GM12872 (cell line): Measurements from ENCODE around the gene RAD9A.

Source experiments
- TF ChIP-seq, protein P1 (sequence below): IDR thresholded peaks from 3 replicates; pipeline ENCODE4 v1.5.1; 2011; ENCODE audit warnings: low read depth, mild to moderate bottlenecking, low read length, moderate library complexity; ENCODE audit not compliant: insufficient read depth

RAD9A gene

DNA sequence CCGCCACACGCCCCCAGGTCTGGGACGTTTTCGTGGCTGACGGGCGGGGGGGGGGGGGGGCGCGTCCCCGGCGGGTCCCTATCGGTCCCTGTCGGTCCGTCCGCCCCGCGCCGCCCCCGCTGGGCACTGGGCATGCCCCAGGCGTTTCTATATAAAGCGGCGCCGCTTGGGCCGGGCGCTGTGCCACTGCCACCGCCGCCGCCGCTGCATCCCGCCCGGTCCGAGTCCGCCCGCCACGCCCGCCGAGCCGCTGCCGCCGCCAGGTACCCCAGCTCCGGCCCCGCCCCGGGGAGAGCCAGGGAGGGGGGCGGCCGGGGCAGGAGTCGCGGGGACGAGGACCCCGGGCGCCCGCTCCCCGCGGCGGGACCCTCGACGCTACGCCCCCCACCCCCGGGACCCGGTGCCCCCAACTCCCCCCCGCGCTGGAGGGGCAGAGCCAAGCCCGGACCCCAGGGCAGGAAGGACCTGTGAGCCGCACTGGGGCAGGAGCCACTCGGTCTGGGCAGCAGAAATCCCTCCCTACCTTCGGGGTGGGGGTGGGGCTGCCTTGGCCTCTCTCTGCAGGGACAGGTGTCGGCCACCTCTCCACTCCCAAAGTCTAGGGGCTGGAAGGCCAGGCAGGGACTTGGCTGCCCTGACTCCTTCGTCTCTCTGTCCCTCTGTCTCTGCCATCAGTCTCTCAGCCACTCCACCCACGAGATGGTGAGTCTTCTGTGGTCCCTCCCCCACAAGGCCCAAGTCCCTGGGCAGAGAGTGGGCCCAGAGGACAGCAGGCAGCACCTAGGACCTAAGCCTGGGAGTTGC lies 23.9 kb downstream of the RAD9A start, which contains the start of gene CARNS1:
Gene CARNS1, plus strand, starts transcription at position 178 of the 804 bp plus-strand sequence. Its CDS starts 522 bp downstream, at position 700.
- TF ChIP-seq, protein P1, sequence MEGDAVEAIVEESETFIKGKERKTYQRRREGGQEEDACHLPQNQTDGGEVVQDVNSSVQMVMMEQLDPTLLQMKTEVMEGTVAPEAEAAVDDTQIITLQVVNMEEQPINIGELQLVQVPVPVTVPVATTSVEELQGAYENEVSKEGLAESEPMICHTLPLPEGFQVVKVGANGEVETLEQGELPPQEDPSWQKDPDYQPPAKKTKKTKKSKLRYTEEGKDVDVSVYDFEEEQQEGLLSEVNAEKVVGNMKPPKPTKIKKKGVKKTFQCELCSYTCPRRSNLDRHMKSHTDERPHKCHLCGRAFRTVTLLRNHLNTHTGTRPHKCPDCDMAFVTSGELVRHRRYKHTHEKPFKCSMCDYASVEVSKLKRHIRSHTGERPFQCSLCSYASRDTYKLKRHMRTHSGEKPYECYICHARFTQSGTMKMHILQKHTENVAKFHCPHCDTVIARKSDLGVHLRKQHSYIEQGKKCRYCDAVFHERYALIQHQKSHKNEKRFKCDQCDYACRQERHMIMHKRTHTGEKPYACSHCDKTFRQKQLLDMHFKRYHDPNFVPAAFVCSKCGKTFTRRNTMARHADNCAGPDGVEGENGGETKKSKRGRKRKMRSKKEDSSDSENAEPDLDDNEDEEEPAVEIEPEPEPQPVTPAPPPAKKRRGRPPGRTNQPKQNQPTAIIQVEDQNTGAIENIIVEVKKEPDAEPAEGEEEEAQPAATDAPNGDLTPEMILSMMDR, result no peak

DNA sequence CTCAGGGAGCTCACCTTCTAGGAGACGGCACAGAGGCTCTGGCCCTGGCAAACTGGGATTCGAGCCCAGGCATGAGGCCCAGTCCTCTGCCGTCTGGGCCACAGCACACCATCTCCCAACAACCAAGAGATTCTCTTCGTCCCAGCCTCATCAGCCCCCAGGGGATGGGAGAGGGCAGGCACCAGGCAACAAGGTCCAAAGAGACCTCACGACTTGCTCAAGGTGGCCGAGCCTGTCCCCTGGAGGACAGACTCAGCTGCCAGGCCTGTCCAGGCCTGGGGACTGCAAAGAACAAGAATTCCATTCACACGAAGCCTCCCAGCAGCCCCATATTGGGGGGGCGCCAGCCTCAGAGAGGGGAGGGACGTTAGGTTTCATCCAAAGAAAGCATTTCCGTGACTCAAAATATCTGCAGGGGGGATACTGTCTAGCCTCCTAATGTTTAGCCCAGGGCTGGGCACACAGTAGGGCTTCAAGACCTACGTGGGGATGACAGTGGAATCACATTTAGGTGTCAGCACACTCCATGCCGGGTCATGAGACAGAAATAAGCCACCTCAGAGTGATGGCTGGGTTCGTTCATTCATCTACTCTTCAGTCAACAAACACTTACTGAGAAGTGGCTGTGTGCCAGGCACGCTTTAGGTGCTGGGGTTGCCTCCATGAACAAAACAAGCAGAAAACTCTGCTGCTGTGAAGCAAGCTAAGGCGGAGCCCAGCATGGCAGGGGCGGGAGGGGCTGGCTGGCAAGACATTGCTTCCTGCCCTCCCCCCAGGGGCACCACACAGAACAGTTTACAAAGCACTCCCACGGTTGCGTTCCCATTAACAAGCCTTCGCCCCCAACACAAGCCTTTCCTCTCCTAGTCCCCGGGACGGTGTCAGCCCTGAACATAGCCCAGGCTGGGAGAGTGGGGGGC lies 24.9 kb downstream of the RAD9A start:
- TF ChIP-seq, protein P1, result no peak

DNA sequence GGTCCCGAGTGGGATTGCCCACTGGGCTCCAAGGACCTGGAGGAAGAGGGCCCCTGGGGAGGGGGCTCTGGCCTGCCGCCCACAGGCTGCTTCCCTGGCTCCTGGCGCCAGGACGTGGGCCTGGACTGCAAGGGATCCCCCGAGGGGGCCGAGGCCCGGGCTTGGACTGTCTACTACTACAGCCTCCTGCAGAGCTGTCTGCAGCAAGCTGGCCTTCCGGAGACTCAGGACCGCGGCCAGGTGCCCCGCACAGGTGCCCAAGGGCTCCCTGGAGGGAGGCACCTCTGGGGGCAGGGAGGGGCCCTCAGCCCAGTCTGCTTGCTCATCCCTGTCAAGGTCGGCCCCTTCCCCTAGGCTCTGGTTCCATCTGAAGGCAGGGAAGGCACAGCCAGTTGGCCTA lies 25.6 kb downstream of the RAD9A start:
- TF ChIP-seq, protein P1, result no peak

DNA sequence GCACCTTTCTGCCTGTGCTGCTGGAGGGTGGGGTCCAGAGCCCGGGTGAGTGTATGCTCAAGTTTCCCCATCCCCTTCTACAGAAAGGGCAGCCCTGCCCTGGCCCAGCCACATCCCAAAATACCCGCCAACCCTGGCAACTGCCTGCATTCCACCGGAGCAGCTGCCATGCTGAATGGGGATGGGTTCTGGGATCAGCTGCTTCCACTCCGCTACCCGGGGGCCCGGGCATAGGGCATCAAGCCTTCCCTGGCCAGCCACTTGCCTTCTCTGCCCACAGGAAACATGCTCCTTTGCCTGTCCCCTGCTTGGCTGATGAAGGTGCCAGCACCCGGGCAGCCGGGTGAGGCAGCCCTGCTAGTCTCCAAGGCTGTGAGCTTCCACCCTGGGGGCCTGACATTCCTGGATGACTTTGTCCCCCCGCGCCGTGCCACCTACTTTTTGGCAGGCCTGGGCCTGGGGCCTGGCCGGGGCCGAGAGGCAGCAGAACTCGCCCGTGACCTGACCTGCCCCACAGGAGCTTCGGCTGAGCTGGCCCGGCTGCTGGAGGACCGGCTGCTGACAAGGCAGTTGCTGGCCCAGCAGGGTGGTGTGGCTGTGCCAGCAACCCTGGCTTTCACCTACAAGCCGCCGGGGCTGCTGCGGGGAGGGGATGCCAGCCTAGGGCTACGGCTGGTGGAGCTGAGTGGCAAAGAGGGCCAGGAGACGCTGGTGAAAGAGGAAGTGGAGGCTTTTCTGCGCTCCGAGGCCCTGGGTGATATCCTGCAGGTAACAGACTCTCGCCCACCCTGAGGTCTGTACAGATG lies 26.9 kb downstream of the RAD9A start:
- TF ChIP-seq, protein P1, result no peak

DNA sequence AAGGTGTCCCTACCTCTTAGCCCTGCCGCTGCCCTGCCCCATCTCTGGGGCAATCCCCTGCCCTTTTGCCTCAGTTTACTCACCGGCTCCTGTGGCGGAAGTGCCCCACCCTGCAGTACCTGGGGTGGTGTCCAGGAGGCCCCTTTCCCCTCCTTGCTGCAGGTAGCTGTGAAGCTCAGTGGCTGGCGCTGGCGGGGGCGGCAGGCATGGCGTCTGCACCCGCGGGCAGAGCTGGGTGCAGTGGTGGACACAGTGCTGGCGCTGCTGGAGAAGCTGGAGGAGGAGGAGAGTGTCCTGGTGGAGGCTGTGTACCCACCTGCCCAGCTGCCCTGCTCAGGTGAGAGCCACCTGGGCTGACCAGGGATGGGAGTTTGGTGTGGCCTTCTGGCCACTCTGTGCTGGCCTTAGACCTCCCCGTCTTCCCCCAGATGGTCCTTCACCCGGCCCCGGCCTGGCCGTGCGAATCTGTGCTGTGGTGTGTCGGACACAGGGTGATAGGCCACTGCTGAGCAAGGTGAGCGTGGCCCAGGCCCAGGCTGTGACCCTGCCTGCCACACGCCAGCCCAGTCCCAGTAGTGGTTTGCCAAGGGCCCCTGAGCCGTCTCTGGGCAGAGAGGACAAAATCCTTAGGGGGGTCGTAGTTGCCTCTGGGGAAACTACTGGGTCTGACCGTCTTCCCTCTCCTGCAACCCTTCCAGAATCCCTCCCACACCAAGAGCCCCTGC lies 27.7 kb downstream of the RAD9A start:
- TF ChIP-seq, protein P1, result no peak

DNA sequence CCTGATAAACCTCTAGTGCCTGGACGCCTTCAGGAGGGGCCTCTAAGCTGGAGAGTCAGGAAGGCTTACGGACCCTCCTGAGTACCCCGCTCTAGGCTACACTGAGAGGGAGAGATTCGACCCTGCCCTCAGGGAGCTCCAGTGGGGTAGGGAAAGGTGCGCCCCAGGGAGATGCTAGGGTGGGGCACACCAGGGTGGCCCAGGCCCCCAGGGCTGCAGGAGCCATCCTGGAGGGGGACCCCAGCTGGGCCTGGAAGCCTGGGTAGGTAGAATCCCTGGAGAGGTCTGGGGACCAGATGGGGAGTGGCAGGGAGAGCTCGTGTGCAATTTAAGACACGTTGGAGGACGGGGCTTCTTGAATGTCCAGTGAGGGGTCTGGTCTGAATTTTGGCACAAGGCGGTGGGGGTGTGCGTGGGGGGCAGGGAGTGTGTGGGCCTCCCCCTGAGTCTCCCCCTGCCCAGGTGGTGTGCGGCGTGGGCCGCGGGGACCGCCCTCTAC lies 28.4 kb downstream of the RAD9A start:
- TF ChIP-seq, protein P1, result no peak
